ENCODE results near the gene WDR45. TPM values are rescaled to one million over a fixed set of nuclear protein-coding genes. Genes with fewer than 3 reads are reported as not detected.

WDR45 gene
- total and polyA plus RNA-seq, 9 donors = 55.3 to 89.7 (median 76.5) TPM

DNA sequence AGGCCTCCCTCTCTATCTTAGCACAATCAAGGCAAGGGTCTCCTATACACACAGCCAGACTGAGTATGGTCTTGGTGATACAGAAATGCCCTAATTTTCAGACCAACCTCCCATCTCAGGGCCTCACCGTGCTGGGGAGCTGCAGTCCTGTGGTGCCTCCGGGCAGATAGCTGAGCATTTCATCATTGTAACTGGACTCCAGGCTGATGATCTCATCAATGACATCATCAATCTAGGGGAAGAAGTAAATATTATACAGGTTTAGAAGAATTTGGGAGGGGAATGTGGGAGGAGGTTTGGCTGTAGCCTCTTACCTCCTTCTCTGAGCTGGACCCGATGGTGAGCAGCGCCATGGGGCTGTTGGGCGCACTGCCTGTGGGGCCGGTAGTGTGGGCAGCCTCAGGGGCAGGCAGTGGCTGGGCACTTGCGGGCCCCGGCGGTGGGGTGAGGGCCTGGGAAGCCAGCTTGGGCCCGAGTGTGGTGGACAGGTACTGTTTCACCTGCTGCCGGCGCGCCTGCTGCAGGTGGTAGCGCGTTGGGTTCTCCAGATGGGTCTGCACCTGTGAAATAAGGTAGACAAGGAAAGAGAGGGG lies 41.7 kb downstream of the WDR45 start:
- TF ChIP-seq, protein P1, sequence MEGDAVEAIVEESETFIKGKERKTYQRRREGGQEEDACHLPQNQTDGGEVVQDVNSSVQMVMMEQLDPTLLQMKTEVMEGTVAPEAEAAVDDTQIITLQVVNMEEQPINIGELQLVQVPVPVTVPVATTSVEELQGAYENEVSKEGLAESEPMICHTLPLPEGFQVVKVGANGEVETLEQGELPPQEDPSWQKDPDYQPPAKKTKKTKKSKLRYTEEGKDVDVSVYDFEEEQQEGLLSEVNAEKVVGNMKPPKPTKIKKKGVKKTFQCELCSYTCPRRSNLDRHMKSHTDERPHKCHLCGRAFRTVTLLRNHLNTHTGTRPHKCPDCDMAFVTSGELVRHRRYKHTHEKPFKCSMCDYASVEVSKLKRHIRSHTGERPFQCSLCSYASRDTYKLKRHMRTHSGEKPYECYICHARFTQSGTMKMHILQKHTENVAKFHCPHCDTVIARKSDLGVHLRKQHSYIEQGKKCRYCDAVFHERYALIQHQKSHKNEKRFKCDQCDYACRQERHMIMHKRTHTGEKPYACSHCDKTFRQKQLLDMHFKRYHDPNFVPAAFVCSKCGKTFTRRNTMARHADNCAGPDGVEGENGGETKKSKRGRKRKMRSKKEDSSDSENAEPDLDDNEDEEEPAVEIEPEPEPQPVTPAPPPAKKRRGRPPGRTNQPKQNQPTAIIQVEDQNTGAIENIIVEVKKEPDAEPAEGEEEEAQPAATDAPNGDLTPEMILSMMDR (IDR thresholded peaks at IDR 0.05) = no peak
- TF ChIP-seq POLR2A (IDR thresholded peaks at IDR 0.05) (no peak), EP300 (IDR thresholded peaks at IDR 0.05) (no peak)
- no peak overlapping the region for H3K4me3 ChIP-seq
- H3K36me3 ChIP-seq = no peaks in the 10 kb centered on the region
- 86 to 92% (median 88%) methylated on average over 15 of the region's 15 CpGs for WGBS, 3 donors
- intact Hi-C loops (cut with DNase I) = no loop called here
- H3K27ac ChIP-seq = no peak overlapping the region
- H3K27me3 ChIP-seq = no peaks in the 10 kb centered on the region
- H3K4me1 ChIP-seq (ENCODE audit: insufficient read depth) = peaks cover 2% of the 10 kb centered on the region
- no peaks in the 10 kb centered on the region for H3K9me3 ChIP-seq
- no peak for DNase-seq

DNA sequence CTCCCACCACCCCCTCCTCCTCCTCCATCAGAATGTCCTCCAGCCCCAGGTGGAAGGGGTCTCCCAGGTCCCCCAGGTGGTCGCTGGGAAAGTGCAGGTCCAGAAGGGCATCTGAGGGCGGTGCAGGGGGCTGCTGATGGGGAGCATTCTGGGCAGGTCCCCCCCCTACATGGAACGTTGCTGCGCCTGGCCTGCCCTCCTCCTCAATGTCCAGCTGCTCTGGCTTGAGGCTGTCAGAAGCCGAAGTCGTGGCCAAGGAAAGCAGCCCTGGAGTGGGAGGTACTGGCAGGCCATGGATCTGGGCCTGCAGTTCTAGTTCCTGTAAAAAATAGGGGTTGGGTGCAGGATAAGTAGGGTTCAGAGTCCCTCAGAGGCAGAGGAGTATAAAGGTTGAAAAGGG lies 49.4 kb downstream of the WDR45 start:
- intact Hi-C loops (cut with DNase I) = no loop called here
- WGBS, 3 donors = 43 to 45% (median 44%) methylated on average over 6 of the region's 6 CpGs

DNA sequence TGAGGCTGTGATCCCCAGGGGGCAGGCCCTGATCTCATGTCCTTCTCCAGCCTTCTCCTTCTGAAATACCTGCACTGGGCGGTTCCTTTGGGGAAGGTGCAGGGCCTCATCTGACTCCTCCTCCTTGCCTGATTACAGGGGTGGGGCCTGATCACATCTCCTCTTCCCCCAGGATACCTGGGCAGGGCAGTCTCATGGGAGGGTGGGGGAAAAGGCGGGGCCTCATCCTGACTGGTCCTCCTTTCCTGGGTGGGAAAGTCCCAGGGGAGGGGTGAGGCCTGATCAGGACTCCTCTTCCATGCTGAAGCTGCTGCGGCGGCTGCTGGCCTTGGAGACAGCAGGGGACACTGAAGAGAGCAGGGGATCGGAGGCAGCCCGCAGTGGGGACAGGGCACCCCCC lies 49.8 kb downstream of the WDR45 start:
- Histone ChIP-seq H3K4me1 (ENCODE audit: insufficient read depth) (peaks cover 2% of the 10 kb centered on the region), H3K4me3 (no peak overlapping the region), H3K36me3 (no peaks in the 10 kb centered on the region), H3K9me3 (no peaks in the 10 kb centered on the region), H3K27me3 (no peaks in the 10 kb centered on the region), H3K27ac (no peak overlapping the region)
- DNase-seq = no peak
- 63 to 83% (median 71%) methylated on average over 5 to 6 of the region's 6 CpGs for WGBS, 3 donors
- intact Hi-C loops (cut with DNase I) = no loop called here
- TF ChIP-seq, protein P1 (IDR thresholded peaks at IDR 0.05) = no peak
- TF ChIP-seq POLR2A (IDR thresholded peaks at IDR 0.05) (no peak), EP300 (IDR thresholded peaks at IDR 0.05) (no peak)

More for the DNA sequence above, 49.4 kb downstream of the WDR45 start:
- H3K27me3 ChIP-seq = no peaks in the 10 kb centered on the region
- TF ChIP-seq POLR2A (IDR thresholded peaks at IDR 0.05) (no peak), EP300 (IDR thresholded peaks at IDR 0.05) (no peak)
- TF ChIP-seq, protein P1 (IDR thresholded peaks at IDR 0.05) = no peak
- no peaks in the 10 kb centered on the region for H3K9me3 ChIP-seq
- H3K36me3 ChIP-seq = no peaks in the 10 kb centered on the region
- H3K4me1 ChIP-seq (ENCODE audit: insufficient read depth) = peaks cover 2% of the 10 kb centered on the region
- no peak overlapping the region for H3K4me3 ChIP-seq
- DNase-seq = no peak
- H3K27ac ChIP-seq = no peak overlapping the region

Small RNA genes within 50 kb of the gene (small RNA-seq; reads per million reads assigned to genes)
- not detected for gene RNU4-52P

Other genes starting within 250 kb of the WDR45 start
- gene PCSK1N, start 244.3 kb downstream of the WDR45 start, total RNA-seq = 10 to 100 TPM in 1 of 7 donors, 1 to 10 TPM in 2, under 1 TPM in 4; 0.43 to 10.6 (median 0.84) TPM
- gene PCSK1N, start 244.3 kb downstream of the WDR45 start, polyA plus RNA-seq = under 1 TPM in 1 of 2 donors, not detected in 1; 0.41 TPM
- 10 to 100 TPM; 28.1 to 43.9 (median 32.8) TPM for gene TIMM17B, start 182.1 kb downstream of the WDR45 start, total RNA-seq
- gene TIMM17B, start 182.1 kb downstream of the WDR45 start, polyA plus RNA-seq = 10 to 100 TPM in 1 of 2 donors, 1 to 10 TPM in 1; 7.2 to 37.2 TPM
- gene PQBP1, start 182.0 kb downstream of the WDR45 start, total RNA-seq = 100 to 1,000 TPM in 5 of 7 donors, 10 to 100 TPM in 2; 85.8 to 149 (median 105) TPM
- gene PQBP1, start 182.0 kb downstream of the WDR45 start, polyA plus RNA-seq = 100 to 1,000 TPM in 1 of 2 donors, 10 to 100 TPM in 1; 71.2 to 145 TPM
- gene SLC35A2, start 168.2 kb downstream of the WDR45 start, total RNA-seq = 10 to 100 TPM in 4 of 7 donors, 1 to 10 TPM in 3; 8.2 to 18.8 (median 12.5) TPM
- gene SLC35A2, start 168.2 kb downstream of the WDR45 start, polyA plus RNA-seq = 10 to 100 TPM; 10.3 to 14.3 TPM
- 10 to 100 TPM in 1 of 7 donors, 1 to 10 TPM in 6; 6.3 to 13.0 (median 8.8) TPM for gene PIM2, start 160.9 kb downstream of the WDR45 start, total RNA-seq
- gene PIM2, start 160.9 kb downstream of the WDR45 start, polyA plus RNA-seq = 10 to 100 TPM in 1 of 2 donors, 1 to 10 TPM in 1; 8.9 to 22.9 TPM
- gene OTUD5, start 122.3 kb downstream of the WDR45 start, total RNA-seq = 10 to 100 TPM; 25.8 to 57.8 (median 53.8) TPM
- 10 to 100 TPM; 41.9 to 72.7 TPM for gene OTUD5, start 122.3 kb downstream of the WDR45 start, polyA plus RNA-seq
- 1 to 10 TPM in 5 of 7 donors, under 1 TPM in 2; 0.76 to 4.6 (median 2.0) TPM for gene KCND1, start 108.0 kb downstream of the WDR45 start, total RNA-seq
- 1 to 10 TPM; 1.9 to 4.2 TPM for gene KCND1, start 108.0 kb downstream of the WDR45 start, polyA plus RNA-seq
- 10 to 100 TPM; 21.9 to 45.0 (median 31.2) TPM for gene GRIPAP1, start 77.6 kb downstream of the WDR45 start, total RNA-seq
- gene GRIPAP1, start 77.6 kb downstream of the WDR45 start, polyA plus RNA-seq = 10 to 100 TPM; 20.0 to 40.5 TPM
- gene TFE3, start 36.5 kb downstream of the WDR45 start, total RNA-seq = 10 to 100 TPM; 44.8 to 69.4 (median 57.3) TPM
- 10 to 100 TPM; 42.1 to 49.2 TPM for gene TFE3, start 36.5 kb downstream of the WDR45 start, polyA plus RNA-seq
- gene CCDC120, start 20.9 kb downstream of the WDR45 start, total RNA-seq = 10 to 100 TPM in 3 of 7 donors, 1 to 10 TPM in 4; 3.3 to 11.2 (median 9.9) TPM
- 1 to 10 TPM; 3.8 to 4.6 TPM for gene CCDC120, start 20.9 kb downstream of the WDR45 start, polyA plus RNA-seq
- 10 to 100 TPM; 14.4 to 54.0 (median 29.3) TPM for gene PRAF2, start 5.9 kb downstream of the WDR45 start, total RNA-seq
- gene PRAF2, start 5.9 kb downstream of the WDR45 start, polyA plus RNA-seq = 10 to 100 TPM; 29.1 to 51.2 TPM
- gene GPKOW, start 43.8 kb upstream of the WDR45 start, total RNA-seq = 10 to 100 TPM; 17.2 to 25.5 (median 20.9) TPM
- gene GPKOW, start 43.8 kb upstream of the WDR45 start, polyA plus RNA-seq = 10 to 100 TPM; 13.7 to 18.3 TPM
- 10 to 100 TPM in 1 of 7 donors, 1 to 10 TPM in 6; 1.3 to 22.5 (median 2.0) TPM for gene MAGIX, start 82.9 kb upstream of the WDR45 start, total RNA-seq
- under 1 TPM; 0.32 to 0.82 TPM for gene MAGIX, start 82.9 kb upstream of the WDR45 start, polyA plus RNA-seq
- gene PLP2, start 92.0 kb upstream of the WDR45 start, total RNA-seq = 100 to 1,000 TPM in 5 of 7 donors, 10 to 100 TPM in 2; 16.3 to 116 (median 105) TPM
- 100 to 1,000 TPM in 1 of 2 donors, 10 to 100 TPM in 1; 92.6 to 244 TPM for gene PLP2, start 92.0 kb upstream of the WDR45 start, polyA plus RNA-seq
- gene PRICKLE3, start 106.5 kb upstream of the WDR45 start, total RNA-seq = 10 to 100 TPM in 6 of 7 donors, 1 to 10 TPM in 1; 9.1 to 15.1 (median 11.5) TPM
- gene PRICKLE3, start 106.5 kb upstream of the WDR45 start, polyA plus RNA-seq = 1 to 10 TPM; 3.5 to 5.5 TPM
- 1 to 10 TPM in 6 of 7 donors, under 1 TPM in 1; 0.69 to 3.3 (median 1.3) TPM for gene SYP, start 120.3 kb upstream of the WDR45 start, total RNA-seq
- gene SYP, start 120.3 kb upstream of the WDR45 start, polyA plus RNA-seq = 1 to 10 TPM; 1.9 to 3.1 TPM
- under 1 TPM in 5 of 7 donors, not detected in 2; 0.10 to 0.23 (median 0.15) TPM for gene CACNA1F, start 153.5 kb upstream of the WDR45 start, total RNA-seq
- gene CACNA1F, start 153.5 kb upstream of the WDR45 start, polyA plus RNA-seq = under 1 TPM; 0.02 to 0.32 TPM
- 10 to 100 TPM in 6 of 7 donors, 1 to 10 TPM in 1; 7.9 to 15.7 (median 11.5) TPM for gene CCDC22, start 155.6 kb upstream of the WDR45 start, total RNA-seq
- gene CCDC22, start 155.6 kb upstream of the WDR45 start, polyA plus RNA-seq = 10 to 100 TPM in 1 of 2 donors, 1 to 10 TPM in 1; 2.8 to 10.8 TPM
- gene FOXP3, start 184.8 kb upstream of the WDR45 start, total RNA-seq = under 1 TPM in 4 of 7 donors, not detected in 3; 0.10 to 0.60 (median 0.33) TPM
- under 1 TPM; 0.10 to 0.25 TPM for gene FOXP3, start 184.8 kb upstream of the WDR45 start, polyA plus RNA-seq
- 10 to 100 TPM in 5 of 7 donors, 1 to 10 TPM in 2; 8.3 to 16.1 (median 12.3) TPM for gene PPP1R3F, start 189.9 kb upstream of the WDR45 start, total RNA-seq
- 1 to 10 TPM; 1.7 to 5.5 TPM for gene PPP1R3F, start 189.9 kb upstream of the WDR45 start, polyA plus RNA-seq
- gene GAGE10, start 223.8 kb upstream of the WDR45 start, total RNA-seq = not detected
- not detected for gene GAGE10, start 223.8 kb upstream of the WDR45 start, polyA plus RNA-seq
- gene GAGE12J, start 242.2 kb upstream of the WDR45 start, total RNA-seq = not detected
- gene GAGE12J, start 242.2 kb upstream of the WDR45 start, polyA plus RNA-seq = not detected